DOHH2 (cell line): ENCODE measurements around the gene NMS.

Source experiments
- H3F3A ChIP-seq: fragments of 200-600 bp; sonication (generic), shearing (Covaris generic); 2 replicates; pipeline ENCODE4 v1.6.0; 2016; ENCODE audit warnings: antibody characterized with exemption, mild to moderate bottlenecking; ENCODE audit not compliant: control insufficient read depth, insufficient read depth
- H3K27ac ChIP-seq: fragments of 200-600 bp; sonication (generic); 2 replicates; pipeline ENCODE4 v1.5.1; 2014; ENCODE audit warnings: low read depth, mild to moderate bottlenecking, low read length, moderate library complexity
- H3K27me3 ChIP-seq: fragments of 200-600 bp; sonication (generic); 2 replicates; pipeline ENCODE4 v1.6.1; 2014; ENCODE audit warnings: mild to moderate bottlenecking, low read length, mixed read lengths; ENCODE audit not compliant: control insufficient read depth
- H3K36me3 ChIP-seq: fragments of 200-600 bp; sonication (generic); 2 replicates; pipeline ENCODE4 v1.6.1; 2014; ENCODE audit warnings: mild to moderate bottlenecking, low read length, moderate library complexity, mixed read lengths; ENCODE audit not compliant: control insufficient read depth
- H3K4me1 ChIP-seq: fragments of 200-600 bp; sonication (generic); 2 replicates; pipeline ENCODE4 v1.6.1; 2014; ENCODE audit warnings: mild to moderate bottlenecking, low read length, mixed read lengths; ENCODE audit not compliant: control insufficient read depth
- H3K4me2 ChIP-seq: fragments of 200-600 bp; sonication (generic); 2 replicates; pipeline ENCODE4 v1.6.0; 2014; ENCODE audit warnings: mild to moderate bottlenecking, low read length, moderate library complexity
- H3K4me3 ChIP-seq: fragments of 200-600 bp; sonication (generic); 2 replicates; pipeline ENCODE4 v1.5.1; 2014; ENCODE audit warnings: mild to moderate bottlenecking, low read length, mixed read lengths
- H3K79me2 ChIP-seq: fragments of 200-600 bp; sonication (generic); 2 replicates; pipeline ENCODE4 v1.6.1; 2014; ENCODE audit warnings: mild to moderate bottlenecking, low read length, mixed read lengths; ENCODE audit not compliant: control insufficient read depth
- H3K9me2 ChIP-seq: fragments of 200-600 bp; sonication (generic); replicated peaks from 2 replicates; pipeline ENCODE4 v1.6.1; 2014; ENCODE audit warnings: mild to moderate bottlenecking, low read length, mixed read lengths; ENCODE audit not compliant: control insufficient read depth
- H3K9me3 ChIP-seq: fragments of 200-600 bp; sonication (generic); 2 replicates; pipeline ENCODE4 v1.6.1; 2014; ENCODE audit warnings: antibody characterized with exemption, low read length, mixed read lengths; ENCODE audit not compliant: control insufficient read depth, insufficient read depth
- H4K20me1 ChIP-seq: fragments of 200-600 bp; sonication (generic); 2 replicates; pipeline ENCODE4 v1.6.0; 2014; ENCODE audit warnings: low read depth, mild to moderate bottlenecking, antibody characterized with exemption, low read length, moderate library complexity; ENCODE audit not compliant: control insufficient read depth, insufficient read depth
- EZH2phosphoT487 ChIP-seq: fragments of 200-600 bp; sonication (generic); IDR thresholded peaks from 2 replicates; pipeline ENCODE4 v1.6.1; 2017; ENCODE audit warnings: borderline replicate concordance, mild to moderate bottlenecking, antibody characterized with exemption, low read length, moderate library complexity, mixed read lengths
- TF ChIP-seq, protein P1 (sequence below): fragments of 200-600 bp; sonication (generic); IDR thresholded peaks from one replicate; pipeline ENCODE4 v1.5.1; 2014; ENCODE audit warnings: antibody characterized with exemption, mild to moderate bottlenecking, low read depth, low read length; ENCODE audit not compliant: poor library complexity, severe bottlenecking

The NMS gene

DNA sequence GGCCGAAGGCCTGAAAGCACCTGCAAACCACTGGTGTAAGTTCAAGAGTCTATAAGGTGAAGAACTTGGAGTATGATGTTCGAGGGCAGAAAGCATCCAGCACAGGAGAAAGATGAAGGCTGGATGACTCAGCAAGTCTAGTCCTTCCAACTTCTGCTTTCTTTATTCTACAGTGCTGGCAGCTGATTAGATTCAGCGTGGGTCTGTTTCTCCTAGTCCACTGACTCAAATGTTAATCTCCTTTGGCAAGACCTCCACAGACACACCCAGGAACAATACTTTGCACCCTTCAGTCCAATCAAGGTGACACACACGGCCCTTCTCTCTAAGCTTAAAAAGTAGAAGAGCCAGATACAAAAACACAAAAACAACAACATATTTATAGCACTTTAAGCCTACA, 43.4 kb downstream of the NMS start:
- Histone ChIP-seq H3K9me3 (no peaks in the 10 kb centered on the region), H3K4me1 (peaks cover 5% of the 10 kb centered on the region; the same call in 1 of the 2 replicates), H4K20me1 (no peaks in the 10 kb centered on the region), H3K36me3 (no peaks in the 10 kb centered on the region), H3K27me3 (peaks cover 3% of the 10 kb centered on the region; the same call in 1 of the 2 replicates), H3K27ac (no peak overlapping the region), H3K4me2 (no peak overlapping the region), H3K9me2 (no peaks in the 10 kb centered on the region), H3F3A (no peaks in the 10 kb centered on the region), H3K79me2 (no peaks in the 10 kb centered on the region), H3K4me3 (no peak overlapping the region)
- TF ChIP-seq EZH2phosphoT487 = no peak
- TF ChIP-seq, protein P1, sequence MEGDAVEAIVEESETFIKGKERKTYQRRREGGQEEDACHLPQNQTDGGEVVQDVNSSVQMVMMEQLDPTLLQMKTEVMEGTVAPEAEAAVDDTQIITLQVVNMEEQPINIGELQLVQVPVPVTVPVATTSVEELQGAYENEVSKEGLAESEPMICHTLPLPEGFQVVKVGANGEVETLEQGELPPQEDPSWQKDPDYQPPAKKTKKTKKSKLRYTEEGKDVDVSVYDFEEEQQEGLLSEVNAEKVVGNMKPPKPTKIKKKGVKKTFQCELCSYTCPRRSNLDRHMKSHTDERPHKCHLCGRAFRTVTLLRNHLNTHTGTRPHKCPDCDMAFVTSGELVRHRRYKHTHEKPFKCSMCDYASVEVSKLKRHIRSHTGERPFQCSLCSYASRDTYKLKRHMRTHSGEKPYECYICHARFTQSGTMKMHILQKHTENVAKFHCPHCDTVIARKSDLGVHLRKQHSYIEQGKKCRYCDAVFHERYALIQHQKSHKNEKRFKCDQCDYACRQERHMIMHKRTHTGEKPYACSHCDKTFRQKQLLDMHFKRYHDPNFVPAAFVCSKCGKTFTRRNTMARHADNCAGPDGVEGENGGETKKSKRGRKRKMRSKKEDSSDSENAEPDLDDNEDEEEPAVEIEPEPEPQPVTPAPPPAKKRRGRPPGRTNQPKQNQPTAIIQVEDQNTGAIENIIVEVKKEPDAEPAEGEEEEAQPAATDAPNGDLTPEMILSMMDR = no peak

DNA sequence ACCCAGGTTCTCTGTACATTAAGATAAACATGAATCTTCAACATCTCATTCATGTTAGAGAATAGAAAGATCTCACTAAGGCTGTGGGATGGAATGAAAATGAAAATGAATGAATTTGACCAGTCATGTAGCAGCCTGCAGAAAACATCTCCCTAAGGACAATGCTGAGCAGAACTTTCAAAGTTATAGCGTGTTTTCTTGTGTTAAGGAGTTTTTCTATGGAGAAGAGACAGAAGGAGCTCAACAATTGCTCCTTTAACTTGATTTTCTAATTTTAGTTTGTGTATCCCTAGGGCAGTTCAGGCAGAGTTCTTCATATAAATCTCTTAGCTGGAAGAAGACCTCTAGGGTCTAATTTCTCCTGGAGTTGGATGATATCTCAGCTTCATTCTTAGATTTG, 47.3 kb downstream of the NMS start:
- H3K4me2 ChIP-seq = no peak overlapping the region
- no peaks in the 10 kb centered on the region for H3F3A ChIP-seq
- peaks cover 3% of the 10 kb centered on the region; the same call in 1 of the 2 replicates for H3K27me3 ChIP-seq
- H3K27ac ChIP-seq = no peak overlapping the region
- TF ChIP-seq, protein P1 = no peak
- no peak for TF ChIP-seq EZH2phosphoT487
- no peaks in the 10 kb centered on the region for H3K36me3 ChIP-seq
- H3K79me2 ChIP-seq = no peaks in the 10 kb centered on the region
- H4K20me1 ChIP-seq = no peaks in the 10 kb centered on the region
- H3K4me1 ChIP-seq = peaks cover 5% of the 10 kb centered on the region; the same call in 1 of the 2 replicates
- H3K4me3 ChIP-seq = no peak overlapping the region
- no peaks in the 10 kb centered on the region for H3K9me2 ChIP-seq
- no peaks in the 10 kb centered on the region for H3K9me3 ChIP-seq

DNA sequence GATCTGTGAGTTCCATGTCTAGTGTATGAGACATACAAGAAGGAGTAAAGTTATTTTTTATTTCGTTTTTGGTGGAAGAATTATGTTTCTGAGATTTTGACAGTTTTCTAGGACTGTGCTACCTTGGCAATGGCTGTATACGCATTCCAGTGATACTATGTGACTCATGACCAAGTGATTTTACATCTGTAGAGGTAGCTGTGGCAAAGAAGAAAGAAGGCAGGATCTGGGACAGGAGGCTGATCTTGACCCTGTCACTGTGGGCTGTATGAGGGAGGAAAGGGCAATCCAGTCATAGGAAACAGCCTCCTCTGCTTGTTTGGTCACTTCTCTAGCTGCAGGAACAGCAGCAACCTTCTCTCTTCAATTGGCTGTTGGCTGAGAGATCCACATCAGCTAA, 48.5 kb downstream of the NMS start:
- no peaks in the 10 kb centered on the region for H3K9me3 ChIP-seq
- no peaks in the 10 kb centered on the region for H3K79me2 ChIP-seq
- no peak for TF ChIP-seq EZH2phosphoT487
- TF ChIP-seq, protein P1 = no peak
- no peaks in the 10 kb centered on the region for H3K9me2 ChIP-seq
- no peak overlapping the region for H3K27ac ChIP-seq
- no peaks in the 10 kb centered on the region for H4K20me1 ChIP-seq
- H3K36me3 ChIP-seq = no peaks in the 10 kb centered on the region
- peaks cover 3% of the 10 kb centered on the region; the same call in 1 of the 2 replicates for H3K27me3 ChIP-seq
- no peak overlapping the region for H3K4me3 ChIP-seq
- peaks cover under 1% of the 10 kb centered on the region; the same call in 1 of the 2 replicates for H3K4me1 ChIP-seq
- no peak overlapping the region for H3K4me2 ChIP-seq
- H3F3A ChIP-seq = no peaks in the 10 kb centered on the region
